OCI-LY7 (cell line): ENCODE results near the gene TGFBR3. TPM values are rescaled to one million over a fixed set of nuclear protein-coding genes. Genes with fewer than 3 reads are reported as not detected.

ENCODE experiments used
- BruUV-seq: library from RNA; stranded (reverse); fragments of 400-500 nt; replicated peaks from 2 replicates; lab custom pipeline; 2021; lab: Mats Ljungman, UMichigan
- CTCF ChIA-PET: fragments of 300-600 bp; sonication (Branson Sonifier 250); formaldehyde crosslinking; loops from one replicate; lab custom pipeline; 2022; ENCODE audit warnings: antibody characterized with exemption; ENCODE audit not compliant: unreplicated experiment; lab: Charles Lee
- POLR2A ChIA-PET: fragments of 300-600 bp; sonication (Branson Sonifier 250); formaldehyde crosslinking; loops from one replicate; lab custom pipeline; 2022; ENCODE audit warnings: antibody characterized with exemption; lab: Charles Lee
- DNase-seq: peaks from one replicate; pipeline ENCODE4 v3.0.0-alpha.2; 2015; ENCODE audit warnings: low spot score
- H2AFZ ChIP-seq: fragments of 200-600 bp; sonication (generic), shearing (Covaris generic); 2 replicates; pipeline ENCODE4 v1.6.1; 2014; ENCODE audit warnings: mild to moderate bottlenecking, antibody characterized with exemption, low read length, moderate library complexity
- H3K27ac ChIP-seq: fragments of 200-600 bp; sonication (generic); 2 replicates; pipeline ENCODE4 v1.5.1; 2014; ENCODE audit warnings: mixed run types, low read depth, mild to moderate bottlenecking, moderate library complexity, low read length, inconsistent platforms; ENCODE audit not compliant: poor library complexity, severe bottlenecking
- H3K36me3 ChIP-seq: fragments of 200-600 bp; sonication (generic); 2 replicates; pipeline ENCODE4 v1.6.1; 2014; ENCODE audit warnings: mild to moderate bottlenecking, antibody characterized with exemption, low read length, moderate library complexity, mixed read lengths; ENCODE audit not compliant: insufficient read depth
- H3K4me1 ChIP-seq: fragments of 200-600 bp; sonication (generic); 2 replicates; pipeline ENCODE4 v1.5.1; 2014; ENCODE audit warnings: mild to moderate bottlenecking, low read length; ENCODE audit not compliant: insufficient read depth, poor library complexity, severe bottlenecking
- H3K4me2 ChIP-seq: fragments of 200-600 bp; sonication (generic); 2 replicates; pipeline ENCODE4 v1.6.1; 2014; ENCODE audit warnings: mild to moderate bottlenecking, low read length
- H3K4me3 ChIP-seq: fragments of 200-600 bp; sonication (generic); 2 replicates; pipeline ENCODE4 v1.5.1; 2014; ENCODE audit warnings: mild to moderate bottlenecking, low read depth, low read length; ENCODE audit not compliant: poor library complexity, severe bottlenecking
- H3K79me2 ChIP-seq: fragments of 200-600 bp; sonication (generic); 2 replicates; pipeline ENCODE4 v1.6.1; 2016; ENCODE audit warnings: low read depth, mild to moderate bottlenecking, low read length, moderate library complexity, mixed read lengths; ENCODE audit not compliant: insufficient read depth
- H3K9me2 ChIP-seq: fragments of 200-600 bp; sonication (generic); 2 replicates; pipeline ENCODE4 v1.6.1; 2016; ENCODE audit warnings: mild to moderate bottlenecking, low read length, mixed read lengths; ENCODE audit not compliant: insufficient read depth
- H3K9me3 ChIP-seq: fragments of 200-600 bp; sonication (generic); 2 replicates; pipeline ENCODE4 v1.6.1; 2014; ENCODE audit warnings: mild to moderate bottlenecking, mixed run types, low read length, mixed read lengths
- H4K20me1 ChIP-seq: fragments of 200-600 bp; sonication (generic); 2 replicates; pipeline ENCODE4 v1.6.1; 2014; ENCODE audit warnings: mild to moderate bottlenecking, antibody characterized with exemption, low read length, moderate library complexity, mixed read lengths; ENCODE audit not compliant: insufficient read depth
- CTCF ChIP-seq: fragments of 200-600 bp; sonication (generic); conservative IDR thresholded peaks from 2 replicates; pipeline ENCODE4 v1.5.1; 2014; ENCODE audit warnings: mild to moderate bottlenecking, antibody characterized with exemption, low read length, moderate library complexity, mixed read lengths
- EZH2phosphoT487 ChIP-seq: fragments of 200-600 bp; sonication (generic); IDR thresholded peaks from 2 replicates; pipeline ENCODE4 v1.6.1; 2018; ENCODE audit warnings: low read depth, borderline replicate concordance, mild to moderate bottlenecking, mixed run types, antibody characterized with exemption, low read length, moderate library complexity, mixed read lengths
- intact Hi-C: fragments of 100-400 bp; cut with micrococcal nuclease; formaldehyde crosslinking; loops from one replicate; pipeline ENCODE4 v1.10.0; 2022; ENCODE audit not compliant: unreplicated experiment
- total RNA-seq, 2 experiments: library from RNA; depleted of rRNA in 1 of 2; stranded (reverse); fragments of >200 nt in 1 of 2; shearing (Covaris generic) in 1 of 2; gene quantifications; 2 replicates each; pipeline ENCODE4 v1.2.3, GENCODE V29; 2014 to 2022

TGFBR3 gene
- total RNA-seq, 2 experiments from 2014 or later = not detected

GRCh38 chr1:91763252-91763651 lies 122.7 kb downstream of the TGFBR3 start:
- CTCF ChIA-PET = no interaction called here
- no peak for TF ChIP-seq EZH2phosphoT487
- no peak for TF ChIP-seq CTCF
- H3K9me3 ChIP-seq = no peaks in the 10 kb centered on the region
- DNase-seq = no peak
- H3K79me2 ChIP-seq = no peaks in the 10 kb centered on the region
- POLR2A ChIA-PET = interaction anchor here (1.0 kb wide), 1 partner anchor 24 kb away, joined by 3 read pairs; no protein-coding TSS in a partner anchor
- no peak overlapping the region for H3K4me2 ChIP-seq
- H3K4me1 ChIP-seq = no peaks in the 10 kb centered on the region
- H3K4me3 ChIP-seq = no peak overlapping the region
- no TSS peak for BruUV-seq
- no peaks in the 10 kb centered on the region for H3K36me3 ChIP-seq
- no peak overlapping the region for H3K27ac ChIP-seq
- intact Hi-C loops = no loop called here
- H2AFZ ChIP-seq = no peak overlapping the region
- no peaks in the 10 kb centered on the region for H3K9me2 ChIP-seq
- no peaks in the 10 kb centered on the region for H4K20me1 ChIP-seq

DNA sequence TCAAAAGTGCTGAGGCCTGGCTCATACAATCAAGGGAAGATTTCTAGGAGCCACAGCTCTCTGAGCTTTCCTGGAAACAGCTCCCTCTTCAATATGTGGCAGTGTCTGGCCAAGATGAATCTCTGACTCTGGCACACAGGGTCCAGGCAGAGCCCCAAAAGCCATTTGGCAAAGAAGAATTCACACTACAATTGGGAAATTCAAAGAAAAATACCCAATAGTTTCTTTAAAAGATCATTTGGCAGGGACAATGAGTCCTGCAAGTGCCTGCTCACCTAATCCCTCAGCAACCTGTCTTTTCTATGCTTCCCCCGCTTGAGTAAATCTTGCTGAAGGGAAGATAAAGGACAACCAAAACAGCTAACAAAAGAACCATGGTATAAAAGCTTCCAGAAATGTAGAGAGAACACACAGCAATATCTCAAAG lies 124.6 kb downstream of the TGFBR3 start:
- ChIA-PET POLR2A (interaction anchor here (0.7 to 1.0 kb wide), 2 partner anchors 105 to 673 kb away, joined by 3 read pairs; no protein-coding TSS in a partner anchor), CTCF (no interaction called here)
- no peak overlapping the region for H2AFZ ChIP-seq
- H3K36me3 ChIP-seq = no peaks in the 10 kb centered on the region
- no peaks in the 10 kb centered on the region for H4K20me1 ChIP-seq
- no TSS peak for BruUV-seq
- no peaks in the 10 kb centered on the region for H3K9me2 ChIP-seq
- no peak for TF ChIP-seq EZH2phosphoT487
- no peak for TF ChIP-seq CTCF
- no peak overlapping the region for H3K4me3 ChIP-seq
- no peak overlapping the region for H3K27ac ChIP-seq
- no peaks in the 10 kb centered on the region for H3K4me1 ChIP-seq
- H3K79me2 ChIP-seq = no peaks in the 10 kb centered on the region
- intact Hi-C loops = no loop called here
- no peak for DNase-seq
- H3K4me2 ChIP-seq = no peak overlapping the region
- no peaks in the 10 kb centered on the region for H3K9me3 ChIP-seq

GRCh38 chr1:91760512-91760911 lies 125.4 kb downstream of the TGFBR3 start:
- Histone ChIP-seq H3K9me3 (no peaks in the 10 kb centered on the region), H3K79me2 (no peaks in the 10 kb centered on the region), H3K4me3 (no peak overlapping the region), H3K4me1 (no peaks in the 10 kb centered on the region), H3K9me2 (no peaks in the 10 kb centered on the region), H3K36me3 (no peaks in the 10 kb centered on the region), H2AFZ (no peak overlapping the region), H3K27ac (no peak overlapping the region), H4K20me1 (no peaks in the 10 kb centered on the region), H3K4me2 (no peak overlapping the region)
- no TSS peak for BruUV-seq
- POLR2A ChIA-PET = interaction anchor here (0.6 to 1.0 kb wide), 2 partner anchors 104 to 682 kb away, joined by 3 to 5 read pairs; no protein-coding TSS in a partner anchor
- no peak for DNase-seq
- CTCF ChIA-PET = no interaction called here
- TF ChIP-seq EZH2phosphoT487 (no peak), CTCF (no peak)
- intact Hi-C loops = no loop called here
